Skeletal muscle satellite cell (primary cell): ENCODE measurements around the gene POSTN.
"Not testable (repeated sequence)": the region's sequence is repeated elsewhere in the genome, so short reads cannot be mapped to it uniquely, and the experiment has no call there.

Experiments
- H3K27me3 ChIP-seq: 2 replicates; pipeline ENCODE4 v1.7.0; 2013; ENCODE audit warnings: low read length; ENCODE audit not compliant: control insufficient read depth, insufficient read depth
- H3K36me3 ChIP-seq: 2 replicates; pipeline ENCODE4 v1.7.0; 2013; ENCODE audit warnings: mild to moderate bottlenecking, control low read depth, low read length; ENCODE audit not compliant: insufficient read depth
- H3K4me1 ChIP-seq: 2 replicates; pipeline ENCODE4 v1.7.0; 2013; ENCODE audit warnings: low read length; ENCODE audit not compliant: control insufficient read depth, insufficient read depth
- H3K4me2 ChIP-seq: 2 replicates; pipeline ENCODE4 v1.7.0; 2013; ENCODE audit warnings: mild to moderate bottlenecking, low read length
- H3K4me3 ChIP-seq: 2 replicates; pipeline ENCODE4 v1.7.0; 2013; ENCODE audit warnings: low read length
- H3K9ac ChIP-seq: 2 replicates; pipeline ENCODE4 v1.7.0; 2013; ENCODE audit warnings: mild to moderate bottlenecking, low read depth, low read length, moderate library complexity
- H3K9me3 ChIP-seq: replicated peaks from 2 replicates; pipeline ENCODE4 v1.7.0; 2013; ENCODE audit warnings: mild to moderate bottlenecking, control low read depth, low read length

POSTN gene

GRCh38 chr13:37594550-37594949 lies 4.0 kb downstream of the POSTN start:
- Histone ChIP-seq H3K4me3 (no peak overlapping the region), H3K9me3 (no peaks in the 10 kb centered on the region), H3K9ac (peak overlapping the region; percentile 7), H3K4me1 (peaks cover 34% of the 10 kb centered on the region), H3K36me3 (peaks cover 8% of the 10 kb centered on the region), H3K4me2 (peak overlapping the region; percentile 77), H3K27me3 (no peaks in the 10 kb centered on the region)

- not testable (repeated sequence) for H3K9ac ChIP-seq, H3K9me3 ChIP-seq, H3K4me2 ChIP-seq, H3K27me3 ChIP-seq, H3K4me3 ChIP-seq
- H3K36me3 ChIP-seq: peaks cover 42% of the 10 kb centered on the region
- H3K4me1 ChIP-seq: peaks cover 11% of the 10 kb centered on the region
Observed at GRCh38 chr13:37589381-37589780, 9.2 kb downstream of the POSTN start.

GRCh38 chr13:37587236-37587635 lies 11.3 kb downstream of the POSTN start:
- no peak overlapping the region for H3K4me2 ChIP-seq
- no peaks in the 10 kb centered on the region for H3K9me3 ChIP-seq
- peaks cover 51% of the 10 kb centered on the region for H3K36me3 ChIP-seq
- H3K27me3 ChIP-seq: no peaks in the 10 kb centered on the region
- peaks cover 6% of the 10 kb centered on the region for H3K4me1 ChIP-seq
- no peak overlapping the region for H3K4me3 ChIP-seq
- H3K9ac ChIP-seq: no peak overlapping the region

- H3K4me2 ChIP-seq: no peak overlapping the region
- H3K4me1 ChIP-seq: peaks cover 6% of the 10 kb centered on the region
- no peak overlapping the region for H3K9ac ChIP-seq
- peaks cover 57% of the 10 kb centered on the region for H3K36me3 ChIP-seq
- no peak overlapping the region for H3K4me3 ChIP-seq
- H3K9me3 ChIP-seq: no peaks in the 10 kb centered on the region
- H3K27me3 ChIP-seq: no peaks in the 10 kb centered on the region
Observed at GRCh38 chr13:37586164-37586563, 12.4 kb downstream of the POSTN start.

GRCh38 chr13:37585541-37585940 lies 13.0 kb downstream of the POSTN start:
- Histone ChIP-seq H3K4me3 (no peak overlapping the region), H3K9ac (no peak overlapping the region), H3K27me3 (no peaks in the 10 kb centered on the region), H3K36me3 (peaks cover 55% of the 10 kb centered on the region), H3K9me3 (no peaks in the 10 kb centered on the region), H3K4me2 (no peak overlapping the region), H3K4me1 (peaks cover 6% of the 10 kb centered on the region)

GRCh38 chr13:37576601-37577000 lies 22.0 kb downstream of the POSTN start:
- Histone ChIP-seq H3K4me3 (no peak overlapping the region), H3K4me2 (no peak overlapping the region), H3K9ac (no peak overlapping the region), H3K36me3 (peaks cover 54% of the 10 kb centered on the region), H3K4me1 (no peaks in the 10 kb centered on the region), H3K9me3 (no peaks in the 10 kb centered on the region), H3K27me3 (no peaks in the 10 kb centered on the region)

GRCh38 chr13:37565425-37565824 lies 33.1 kb downstream of the POSTN start:
- Histone ChIP-seq H3K9ac (no peak overlapping the region), H3K9me3 (no peaks in the 10 kb centered on the region), H3K4me2 (no peak overlapping the region), H3K27me3 (no peaks in the 10 kb centered on the region), H3K4me3 (no peak overlapping the region), H3K36me3 (peaks cover 47% of the 10 kb centered on the region), H3K4me1 (no peaks in the 10 kb centered on the region)

GRCh38 chr13:37561031-37561430 lies 37.5 kb downstream of the POSTN start:
- Histone ChIP-seq H3K9ac (no peak overlapping the region), H3K4me3 (no peak overlapping the region), H3K9me3 (peaks cover 4% of the 10 kb centered on the region), H3K36me3 (peaks cover 25% of the 10 kb centered on the region), H3K27me3 (no peaks in the 10 kb centered on the region), H3K4me1 (no peaks in the 10 kb centered on the region), H3K4me2 (no peak overlapping the region)

GRCh38 chr13:37560526-37560925 lies 38.0 kb downstream of the POSTN start:
- Histone ChIP-seq H3K9me3 (peaks cover 4% of the 10 kb centered on the region), H3K36me3 (peaks cover 23% of the 10 kb centered on the region), H3K4me2 (no peak overlapping the region), H3K4me3 (no peak overlapping the region), H3K9ac (no peak overlapping the region), H3K4me1 (no peaks in the 10 kb centered on the region), H3K27me3 (no peaks in the 10 kb centered on the region)

GRCh38 chr13:37558766-37559165 lies 39.8 kb downstream of the POSTN start:
- H3K4me2 ChIP-seq, H3K4me3 ChIP-seq, H3K4me1 ChIP-seq, H3K27me3 ChIP-seq, H3K9me3 ChIP-seq, H3K9ac ChIP-seq: not testable (repeated sequence)
- peaks cover 11% of the 10 kb centered on the region for H3K36me3 ChIP-seq

GRCh38 chr13:37546087-37546486 lies 52.5 kb downstream of the POSTN start:
- Histone ChIP-seq H3K36me3 (no peaks in the 10 kb centered on the region), H3K9me3 (no peaks in the 10 kb centered on the region), H3K4me1 (no peaks in the 10 kb centered on the region), H3K9ac (no peak overlapping the region), H3K27me3 (no peaks in the 10 kb centered on the region), H3K4me3 (no peak overlapping the region), H3K4me2 (no peak overlapping the region)

- Histone ChIP-seq H3K27me3 (no peaks in the 10 kb centered on the region), H3K4me2 (no peak overlapping the region), H3K9ac (no peak overlapping the region), H3K4me3 (no peak overlapping the region), H3K9me3 (no peaks in the 10 kb centered on the region), H3K4me1 (peaks cover 4% of the 10 kb centered on the region), H3K36me3 (no peaks in the 10 kb centered on the region)
Observed at GRCh38 chr13:37544995-37545394, 53.6 kb downstream of the POSTN start.
